ENCODE results near the gene P3H3. TPM values are rescaled to one million over a fixed set of nuclear protein-coding genes. Genes with fewer than 3 reads are reported as not detected.

P3H3 gene
- total RNA-seq, 3 donors from 2014 or later = 7.5 to 29.5 (median 10.1) TPM

GRCh38 chr12:6817098-6817497 is 11.1 kb upstream of the P3H3 start:
- Histone ChIP-seq H3K4me3 (no peak overlapping the region), H3K4me1 (no peaks in the 10 kb centered on the region), H3K27ac (no peak overlapping the region), H3K27me3 (peaks cover 0 to 3% of the 10 kb centered on the region in 2 donors), H3K36me3 (no peaks in the 10 kb centered on the region), H3K9me3 (no peaks in the 10 kb centered on the region)
- intact Hi-C loops (cut with DNase I; ENCODE audit: low total_unique reads) = no loop called here
- no peak for TF ChIP-seq POLR2AphosphoS5 (IDR thresholded peaks at IDR 0.05)
- no peak for TF ChIP-seq POLR2A (IDR thresholded peaks at IDR 0.05)
- TF ChIP-seq CTCF (IDR thresholded peaks at IDR 0.05) = no peak
- DNase-seq (ENCODE audit: low spot score in 2 of 2) = no peak

DNA sequence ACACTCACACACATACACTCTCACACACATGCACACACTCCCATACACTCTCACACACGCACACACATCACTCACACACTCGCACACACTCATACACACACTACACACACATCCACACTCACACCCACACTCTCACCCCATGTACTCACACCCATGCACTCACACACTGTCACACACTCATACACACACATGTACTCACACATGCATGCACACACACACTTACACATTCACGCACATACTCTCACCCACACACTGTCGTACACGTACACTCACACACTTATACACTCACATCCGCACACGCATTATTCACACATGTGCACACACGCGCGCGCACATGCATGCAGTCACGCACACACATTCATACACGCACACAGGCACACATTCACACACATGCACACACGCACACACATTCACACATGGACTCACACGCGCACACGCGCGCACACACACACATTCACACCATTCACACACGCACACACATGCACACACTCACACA is 10.5 kb upstream of the P3H3 start:
- peaks cover 0 to 6% of the 10 kb centered on the region in 2 donors for H3K27me3 ChIP-seq
- TF ChIP-seq POLR2AphosphoS5 (IDR thresholded peaks at IDR 0.05) (no peak), POLR2A (IDR thresholded peaks at IDR 0.05) (no peak), CTCF (IDR thresholded peaks at IDR 0.05) (no peak)
- no peaks in the 10 kb centered on the region for H3K36me3 ChIP-seq
- DNase-seq (ENCODE audit: low spot score in 2 of 2) = no peak
- intact Hi-C loops (cut with DNase I; ENCODE audit: low total_unique reads) = no loop called here
- H3K4me1 ChIP-seq = no peaks in the 10 kb centered on the region
- H3K4me3 ChIP-seq = no peak overlapping the region
- H3K27ac ChIP-seq = no peak overlapping the region
- H3K9me3 ChIP-seq = no peaks in the 10 kb centered on the region

- TF ChIP-seq POLR2A (IDR thresholded peaks at IDR 0.05) (no peak), CTCF (IDR thresholded peaks at IDR 0.05) (no peak), POLR2AphosphoS5 (IDR thresholded peaks at IDR 0.05) (no peak)
- H3K4me3 ChIP-seq = no peak overlapping the region
- no peaks in the 10 kb centered on the region for H3K36me3 ChIP-seq
- H3K9me3 ChIP-seq = no peaks in the 10 kb centered on the region
- intact Hi-C loops (cut with DNase I; ENCODE audit: low total_unique reads) = no loop called here
- H3K4me1 ChIP-seq = no peaks in the 10 kb centered on the region
- no peak overlapping the region for H3K27ac ChIP-seq
- peaks cover 0 to 8% of the 10 kb centered on the region in 2 donors for H3K27me3 ChIP-seq
- no peak for DNase-seq (ENCODE audit: low spot score in 2 of 2)
These were observed 10.0 kb upstream of the P3H3 start for GRCh38 chr12:6818222-6818621.

DNA sequence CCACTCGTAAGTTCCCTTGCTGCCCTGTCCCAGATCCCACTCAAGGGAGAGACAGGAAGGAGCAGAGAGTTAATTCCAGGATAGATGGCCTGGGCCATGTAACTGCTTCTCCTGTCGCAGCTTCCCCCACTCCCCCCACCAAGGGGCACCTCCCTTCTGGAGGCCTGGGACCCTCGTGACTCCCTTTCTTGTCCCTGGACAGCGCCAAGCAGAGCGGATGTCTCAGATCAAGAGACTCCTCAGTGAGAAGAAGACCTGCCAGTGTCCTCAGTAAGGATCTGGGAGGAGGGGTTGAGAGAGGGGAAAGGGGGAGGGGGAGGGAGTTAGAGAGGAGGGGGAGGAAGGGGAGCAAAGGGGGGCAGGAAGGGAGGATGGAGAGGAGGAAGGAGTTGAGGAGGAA is 9.6 kb upstream of the P3H3 start:
- intact Hi-C loops (cut with DNase I; ENCODE audit: low total_unique reads) = no loop called here
- Histone ChIP-seq H3K4me3 (no peak overlapping the region), H3K36me3 (no peaks in the 10 kb centered on the region), H3K9me3 (no peaks in the 10 kb centered on the region), H3K27ac (no peak overlapping the region), H3K27me3 (peaks cover 3 to 12% of the 10 kb centered on the region in 2 donors), H3K4me1 (no peaks in the 10 kb centered on the region)
- no peak for DNase-seq (ENCODE audit: low spot score in 2 of 2)
- TF ChIP-seq POLR2AphosphoS5 (IDR thresholded peaks at IDR 0.05) (no peak), POLR2A (IDR thresholded peaks at IDR 0.05) (no peak), CTCF (IDR thresholded peaks at IDR 0.05) (no peak)

- Histone ChIP-seq H3K9me3 (no peaks in the 10 kb centered on the region), H3K27me3 (peaks cover 5 to 19% of the 10 kb centered on the region in 2 donors), H3K4me1 (no peaks in the 10 kb centered on the region), H3K27ac (no peak overlapping the region), H3K4me3 (no peak overlapping the region), H3K36me3 (no peaks in the 10 kb centered on the region)
- no peak for TF ChIP-seq POLR2A (IDR thresholded peaks at IDR 0.05)
- TF ChIP-seq POLR2AphosphoS5 (IDR thresholded peaks at IDR 0.05) = no peak
- TF ChIP-seq CTCF (IDR thresholded peaks at IDR 0.05) = no peak
- intact Hi-C loops (cut with DNase I; ENCODE audit: low total_unique reads) = loop anchor here (10.0 kb wide), 1 partner anchor 205 kb away; no protein-coding TSS in a partner anchor
- DNase-seq (ENCODE audit: low spot score in 2 of 2) = no peak
These were observed 8.8 kb upstream of the P3H3 start for GRCh38 chr12:6819106-6820030.

All from breast epithelium (tissue), 4 donors.